Mucosa of rectum (tissue), 2 donors: ENCODE data around the gene BNIP5.
A peak's percentile ranks its signal among the peaks of the same experiment; 100 is the strongest.

ENCODE experiments used
- H3K27ac ChIP-seq, 2 donors: one replicate each; pipeline ENCODE4 v1.7.0; 2013; ENCODE audit warnings: inconsistent platforms in 2 of 2, low read depth in 2 of 2, low read length in 2 of 2
- H3K27me3 ChIP-seq, 2 donors: one replicate each; pipeline ENCODE4 v1.7.0; 2013; ENCODE audit warnings: low read length in 2 of 2; ENCODE audit not compliant: control insufficient read depth in 2 of 2, insufficient read depth in 2 of 2
- H3K36me3 ChIP-seq, 2 donors: one replicate each; pipeline ENCODE4 v1.7.0; 2013; ENCODE audit warnings: low read length in 2 of 2; ENCODE audit not compliant: control insufficient read depth in 2 of 2, insufficient read depth in 2 of 2
- H3K4me1 ChIP-seq, 2 donors: one replicate each; pipeline ENCODE4 v1.7.0; 2013; ENCODE audit warnings: low read length in 2 of 2, mild to moderate bottlenecking in 1 of 2; ENCODE audit not compliant: control insufficient read depth in 2 of 2, insufficient read depth in 2 of 2
- H3K4me3 ChIP-seq, 2 donors: one replicate each; pipeline ENCODE4 v1.7.0; 2013; ENCODE audit warnings: low read length in 2 of 2
- H3K9ac ChIP-seq, 2 donors: one replicate each; pipeline ENCODE4 v1.7.0; 2013; ENCODE audit warnings: low read length in 2 of 2, low read depth in 1 of 2, mild to moderate bottlenecking in 1 of 2
- H3K9me3 ChIP-seq, 2 donors: one replicate each; pipeline ENCODE4 v1.7.0; 2013; ENCODE audit warnings: low read length in 2 of 2; ENCODE audit not compliant: control insufficient read depth in 2 of 2
- donor health status: healthy.
- donor health status: Normal muscosa, but diverticular disease.

The BNIP5 gene

DNA sequence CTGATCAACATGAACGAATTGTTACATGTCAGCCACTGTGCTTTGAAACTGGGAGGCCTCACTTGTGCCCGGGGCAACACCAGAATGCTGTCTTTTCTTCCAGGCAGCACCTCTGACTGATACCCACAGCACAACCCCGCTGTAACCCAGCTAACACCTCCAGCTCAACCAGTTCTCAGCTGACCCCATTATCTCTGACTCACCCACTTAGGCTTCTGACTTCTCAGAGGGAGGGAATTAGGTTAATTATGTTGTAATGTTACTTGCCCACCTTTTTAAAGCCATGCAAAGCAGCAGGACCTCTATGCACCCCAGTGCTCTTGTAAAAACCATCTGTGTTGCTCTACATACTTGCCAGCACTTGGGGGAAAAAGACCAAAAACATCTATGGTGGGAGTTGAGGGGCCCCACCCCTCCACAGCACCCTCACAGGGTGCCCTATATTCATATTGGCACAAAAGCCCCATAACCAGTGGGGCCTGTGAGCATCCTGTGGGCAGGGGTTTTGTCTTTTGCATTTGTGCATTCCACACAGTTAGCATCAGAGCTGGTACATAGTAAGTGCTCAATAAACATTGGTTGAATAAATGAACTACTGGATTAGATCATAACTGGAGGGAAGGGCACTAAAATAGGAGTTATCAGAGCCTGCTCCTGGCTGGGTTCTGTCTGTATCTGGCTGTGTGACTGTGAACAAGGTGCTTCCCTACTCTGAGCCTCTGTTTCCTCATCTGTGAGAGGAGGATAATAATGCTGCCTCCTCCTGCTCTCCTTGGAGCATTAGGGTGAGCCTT lies 22.3 kb downstream of the BNIP5 start:
- no peak overlapping the region for H3K27ac ChIP-seq
- H3K4me1 ChIP-seq = peaks cover 27% of the 10 kb centered on the region in 2 donors
- no peak overlapping the region for H3K4me3 ChIP-seq
- no peaks in the 10 kb centered on the region for H3K27me3 ChIP-seq
- H3K9ac ChIP-seq = no peak overlapping the region
- no peaks in the 10 kb centered on the region for H3K9me3 ChIP-seq
- no peaks in the 10 kb centered on the region for H3K36me3 ChIP-seq

DNA sequence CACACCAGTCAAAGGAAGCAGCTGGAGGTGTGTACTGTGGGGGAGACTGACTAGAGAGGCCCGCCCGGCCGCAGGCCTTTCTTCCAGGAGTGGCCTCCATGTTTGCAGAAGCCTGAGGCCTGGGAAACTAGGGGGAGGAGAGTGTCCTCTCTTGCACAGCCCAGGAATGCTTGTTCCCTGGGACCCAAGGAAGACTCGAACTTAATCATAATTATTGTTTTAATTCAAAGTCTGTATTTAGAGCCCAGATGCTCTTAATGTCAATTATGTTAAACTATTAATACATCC lies 23.1 kb downstream of the BNIP5 start:
- no peak overlapping the region for H3K4me3 ChIP-seq
- H3K27me3 ChIP-seq = no peaks in the 10 kb centered on the region
- H3K9ac ChIP-seq = no peak overlapping the region
- no peaks in the 10 kb centered on the region for H3K9me3 ChIP-seq
- no peaks in the 10 kb centered on the region for H3K36me3 ChIP-seq
- no peak overlapping the region for H3K27ac ChIP-seq
- H3K4me1 ChIP-seq = peaks cover 20 to 24% of the 10 kb centered on the region in 2 donors

DNA sequence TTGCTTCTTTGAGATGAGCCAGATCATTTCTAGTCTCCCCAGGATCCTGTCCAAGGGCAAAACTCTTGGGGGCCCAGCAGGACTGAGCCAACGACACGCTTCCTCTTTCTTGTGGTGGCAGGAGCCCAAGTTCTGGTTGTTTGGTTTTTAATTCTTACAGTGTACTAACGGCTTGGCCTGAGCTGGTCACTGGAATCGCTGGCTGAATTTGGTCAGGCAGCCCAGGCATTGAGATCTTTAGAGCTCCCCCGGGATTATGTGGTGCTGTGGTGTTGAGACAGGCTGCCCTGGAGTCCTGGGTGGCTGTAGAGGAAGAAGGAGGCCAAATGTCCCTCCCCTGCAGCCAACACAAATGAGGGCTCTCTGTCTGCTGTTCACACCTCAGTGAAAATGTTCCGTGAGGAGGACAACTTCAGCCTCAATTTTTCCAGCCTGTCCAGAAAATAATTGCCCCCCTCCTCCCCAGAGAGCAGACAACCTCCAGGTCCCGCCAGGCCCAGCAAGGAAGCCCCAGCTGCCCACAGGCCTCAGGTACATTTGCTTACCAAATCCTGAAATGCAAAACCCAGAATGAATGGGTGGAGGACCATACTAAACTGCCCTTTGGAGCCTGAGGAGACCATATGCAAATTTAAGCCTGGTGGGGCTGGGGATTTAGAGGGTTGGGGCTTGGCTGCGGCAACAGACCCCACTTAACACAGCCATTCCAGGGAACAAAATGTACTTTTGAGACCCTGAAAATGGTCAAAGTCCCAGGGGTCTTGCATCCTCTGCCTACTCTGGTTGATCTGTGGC lies 23.6 kb downstream of the BNIP5 start:
- H3K27me3 ChIP-seq = no peaks in the 10 kb centered on the region
- no peak overlapping the region for H3K9ac ChIP-seq
- H3K27ac ChIP-seq = peak overlapping the region in 1 of 2 donors; percentile 28
- peak overlapping the region in 1 of 2 donors; percentile 20 for H3K4me3 ChIP-seq
- H3K36me3 ChIP-seq = no peaks in the 10 kb centered on the region
- H3K9me3 ChIP-seq = no peaks in the 10 kb centered on the region
- H3K4me1 ChIP-seq = peaks cover 20 to 21% of the 10 kb centered on the region in 2 donors

DNA sequence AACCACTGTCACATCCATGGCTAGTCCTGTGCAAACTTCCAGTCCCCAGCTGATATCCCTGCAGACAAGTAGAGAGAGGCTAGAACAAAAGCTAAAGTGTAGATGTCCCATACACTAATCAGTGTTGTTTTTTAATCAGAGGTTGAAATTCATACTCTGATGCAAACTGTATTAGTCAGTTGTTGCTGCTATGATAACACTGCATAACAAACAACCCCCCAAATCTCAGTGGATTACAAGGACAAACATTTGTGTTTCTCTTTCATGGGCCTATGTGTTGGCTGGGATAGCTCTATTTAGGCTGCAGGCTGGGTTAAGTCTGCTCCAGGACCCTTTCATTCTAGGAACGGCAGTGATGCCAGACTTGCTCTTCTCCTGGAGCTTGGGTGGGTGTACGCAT lies 26.8 kb downstream of the BNIP5 start:
- no peaks in the 10 kb centered on the region for H3K27me3 ChIP-seq

DNA sequence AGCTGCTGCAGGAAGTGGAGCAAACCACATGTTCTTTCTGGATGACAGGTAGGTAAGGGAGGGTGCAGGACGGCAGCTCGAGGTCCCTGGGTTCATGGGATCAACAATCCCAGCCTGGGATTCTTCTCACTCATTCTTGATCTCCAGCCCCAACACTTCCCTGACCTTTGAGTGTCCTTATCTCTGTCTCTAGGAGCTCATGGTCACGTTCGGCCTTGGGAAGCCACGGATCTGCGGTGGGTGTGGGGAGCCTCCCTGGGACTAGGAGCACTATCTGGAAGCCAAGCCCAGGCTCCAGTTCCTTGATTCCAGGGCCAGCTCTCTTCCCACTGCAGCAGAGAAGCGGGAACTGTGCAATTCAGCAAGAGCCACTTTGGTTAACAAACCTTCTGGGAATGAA lies 27.5 kb downstream of the BNIP5 start:
- Histone ChIP-seq H3K4me1 (peaks cover 6 to 7% of the 10 kb centered on the region in 2 donors), H3K4me3 (no peak overlapping the region), H3K36me3 (no peaks in the 10 kb centered on the region), H3K27me3 (no peaks in the 10 kb centered on the region), H3K9ac (no peak overlapping the region), H3K9me3 (no peaks in the 10 kb centered on the region), H3K27ac (peak overlapping the region in 1 of 2 donors; percentile 6)

More for the DNA sequence above, 26.8 kb downstream of the BNIP5 start:
- Histone ChIP-seq H3K4me3 (no peak overlapping the region), H3K36me3 (no peaks in the 10 kb centered on the region), H3K4me1 (peaks cover 6 to 7% of the 10 kb centered on the region in 2 donors), H3K9me3 (no peaks in the 10 kb centered on the region), H3K9ac (no peak overlapping the region), H3K27ac (no peak overlapping the region)

DNA sequence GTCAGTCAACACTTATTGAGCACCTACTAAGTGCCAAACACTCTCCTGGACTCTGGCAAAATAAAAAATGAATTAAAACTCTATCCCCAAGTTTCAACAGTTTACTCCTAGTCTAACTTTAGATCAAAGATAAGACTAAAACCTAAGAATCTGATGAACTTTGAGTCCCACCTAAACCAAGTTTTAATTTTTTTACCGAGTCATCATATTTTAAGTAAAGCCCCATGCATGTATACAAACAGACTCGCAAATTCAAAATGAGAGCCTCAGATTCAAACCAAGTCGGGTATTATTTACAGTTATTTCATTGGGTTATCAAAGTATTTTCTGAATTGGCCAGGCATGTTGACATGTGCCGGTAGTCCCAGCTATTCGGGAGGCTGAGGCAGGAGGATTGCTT lies 28.2 kb downstream of the BNIP5 start:
- peaks cover 6 to 7% of the 10 kb centered on the region in 2 donors for H3K4me1 ChIP-seq
- H3K9me3 ChIP-seq = no peaks in the 10 kb centered on the region
- no peak overlapping the region for H3K9ac ChIP-seq
- no peaks in the 10 kb centered on the region for H3K36me3 ChIP-seq
- no peak overlapping the region for H3K4me3 ChIP-seq
- no peak overlapping the region for H3K27ac ChIP-seq
- H3K27me3 ChIP-seq = no peaks in the 10 kb centered on the region

DNA sequence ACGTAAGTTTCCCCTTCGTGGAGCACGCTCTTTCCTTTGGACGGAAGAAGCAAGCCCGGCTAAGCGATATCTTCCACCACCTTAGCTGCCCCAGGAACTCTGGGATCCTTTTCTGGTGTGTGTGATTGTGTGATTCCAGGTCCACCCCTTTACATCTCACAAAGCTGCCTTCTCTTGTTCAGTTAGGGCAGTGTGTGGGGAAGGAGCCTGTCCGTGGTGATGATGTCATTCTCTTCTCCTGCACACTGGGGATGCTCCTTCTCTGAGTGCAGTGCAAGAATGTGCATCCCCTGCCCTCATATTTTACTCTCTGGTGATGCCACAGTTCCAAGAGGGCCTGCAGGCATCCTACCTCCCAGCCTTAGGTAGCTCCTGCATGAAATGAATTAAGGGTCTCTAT lies 30.3 kb downstream of the BNIP5 start:
- Histone ChIP-seq H3K36me3 (no peaks in the 10 kb centered on the region), H3K4me3 (no peak overlapping the region), H3K4me1 (peaks cover 0 to 5% of the 10 kb centered on the region in 2 donors), H3K9me3 (no peaks in the 10 kb centered on the region), H3K27ac (no peak overlapping the region), H3K27me3 (no peaks in the 10 kb centered on the region), H3K9ac (no peak overlapping the region)

DNA sequence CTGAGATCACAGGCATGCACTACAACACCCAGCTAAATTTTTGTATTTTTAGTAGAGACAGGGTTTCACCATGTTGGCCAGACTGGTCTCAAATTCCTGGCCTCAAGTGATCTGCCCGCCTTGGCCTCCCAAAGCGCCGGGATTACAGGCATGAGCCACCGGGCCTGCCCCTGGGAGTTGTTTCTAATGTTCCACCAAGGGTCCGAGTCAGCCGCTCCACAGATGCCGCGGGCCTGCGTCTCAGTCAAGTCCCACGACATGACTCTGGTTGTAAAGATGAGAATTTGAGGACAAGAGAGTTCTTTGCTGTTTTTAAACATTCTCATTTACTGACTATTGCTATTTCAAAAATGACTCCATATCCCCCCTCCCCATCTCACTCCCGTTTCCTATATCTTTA lies 30.8 kb downstream of the BNIP5 start:
- H3K4me1 ChIP-seq = peaks cover 0 to 5% of the 10 kb centered on the region in 2 donors
- H3K4me3 ChIP-seq = no peak overlapping the region
- H3K9ac ChIP-seq = no peak overlapping the region
- H3K36me3 ChIP-seq = no peaks in the 10 kb centered on the region
- no peak overlapping the region for H3K27ac ChIP-seq
- H3K9me3 ChIP-seq = no peaks in the 10 kb centered on the region
- no peaks in the 10 kb centered on the region for H3K27me3 ChIP-seq

DNA sequence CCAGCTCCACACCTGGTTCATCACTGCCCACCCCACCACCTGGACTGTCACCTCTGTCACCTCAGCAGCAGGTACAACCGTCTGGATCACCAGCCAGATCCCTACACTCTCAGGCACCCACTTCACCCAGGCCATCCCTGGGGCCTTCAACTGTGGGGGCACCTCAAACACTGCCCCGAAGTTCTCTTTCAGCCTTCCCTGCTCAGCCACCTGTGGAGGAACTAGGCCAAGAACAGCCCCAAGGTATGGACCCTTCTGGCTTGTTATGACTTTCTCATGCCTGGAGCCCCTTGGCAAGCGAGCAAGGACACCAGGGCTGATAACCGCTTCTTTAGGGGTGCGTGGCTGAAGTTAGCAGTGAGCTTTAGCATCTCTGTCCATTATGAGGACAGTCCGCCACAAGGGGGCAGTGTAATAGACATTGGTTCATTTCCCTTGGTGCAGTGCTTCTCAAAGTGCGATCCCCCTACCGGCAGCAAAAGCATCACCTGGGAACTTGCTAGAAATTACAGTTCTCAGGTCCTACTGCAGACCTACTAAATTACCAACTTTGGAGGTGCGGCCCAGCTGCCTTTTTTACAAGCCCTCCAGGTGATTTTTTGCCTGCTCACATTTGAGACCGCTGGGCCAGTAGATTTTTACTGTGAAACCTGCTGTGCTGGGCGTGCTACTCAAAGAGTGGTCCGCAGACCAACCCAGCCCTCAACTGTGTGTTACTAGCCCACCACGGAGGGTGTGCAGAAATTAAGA lies 34.3 kb downstream of the BNIP5 start:
- Histone ChIP-seq H3K9ac (no peak overlapping the region), H3K27me3 (no peaks in the 10 kb centered on the region), H3K9me3 (no peaks in the 10 kb centered on the region), H3K4me1 (no peaks in the 10 kb centered on the region), H3K27ac (no peak overlapping the region), H3K36me3 (no peaks in the 10 kb centered on the region), H3K4me3 (no peak overlapping the region)

DNA sequence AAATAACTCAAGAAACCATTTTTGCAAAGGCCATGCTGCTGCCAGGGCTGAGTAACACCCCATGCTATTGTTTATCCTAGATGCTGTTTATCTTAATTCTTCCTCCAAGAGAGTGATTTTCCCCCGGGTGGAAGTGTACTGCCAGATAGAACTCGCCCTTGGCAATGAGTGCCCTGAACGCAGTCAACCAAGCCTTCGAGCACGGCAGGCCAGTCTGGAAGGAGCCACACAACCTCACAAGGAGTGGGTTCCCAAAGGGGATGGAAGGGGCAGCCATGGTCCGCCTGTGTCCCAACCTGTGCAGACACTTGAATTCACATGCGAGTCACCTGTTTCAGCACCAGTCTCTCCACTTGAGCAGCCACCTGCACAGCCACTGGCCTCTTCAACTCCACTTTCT lies 34.9 kb downstream of the BNIP5 start:
- Histone ChIP-seq H3K4me3 (no peak overlapping the region), H3K9ac (no peak overlapping the region), H3K9me3 (no peaks in the 10 kb centered on the region), H3K27ac (no peak overlapping the region), H3K4me1 (no peaks in the 10 kb centered on the region), H3K27me3 (no peaks in the 10 kb centered on the region), H3K36me3 (no peaks in the 10 kb centered on the region)
